Tibial nerve (tissue), 4 donors: Measurements from ENCODE around the gene HBP1. TPM values are rescaled to one million over a fixed set of nuclear protein-coding genes. Genes with fewer than 3 reads are reported as not detected.
"Not testable (repeated sequence)": the region's sequence is repeated elsewhere in the genome, so short reads cannot be mapped to it uniquely, and the experiment has no call there.

Experiments used
- DNase-seq, 2 donors: peaks; one replicate each; pipeline ENCODE4 v3.0.0-alpha.2; 2019; ENCODE audit warnings: low spot score in 2 of 2
- H3K27ac ChIP-seq, 4 donors: fragments of 200-600 bp; sonication (generic) in 3 of 4; one replicate each; pipeline ENCODE4 v1.5.1; 2017 to 2019; ENCODE audit warnings: mild to moderate bottlenecking in 1 of 4
- H3K27me3 ChIP-seq, 2 donors: fragments of 200-600 bp; sonication (generic) in 1 of 2; one replicate each; pipeline versions ENCODE4 v1.5.1 to v1.6.0; 2017 to 2019
- H3K36me3 ChIP-seq, 3 donors: fragments of 200-600 bp; sonication (generic); one replicate each; pipeline ENCODE4 v1.5.1; 2018 to 2019
- H3K4me1 ChIP-seq, 4 donors: fragments of 200-600 bp; sonication (generic) in 3 of 4; one replicate each; pipeline ENCODE4 v1.5.1; 2017 to 2019
- H3K4me3 ChIP-seq, 4 donors: fragments of 200-600 bp; sonication (generic) in 3 of 4; one replicate each; pipeline ENCODE4 v1.5.1; 2017 to 2019; ENCODE audit warnings: mild to moderate bottlenecking in 1 of 4, moderate library complexity in 1 of 4
- H3K9me3 ChIP-seq, 4 donors: fragments of 200-600 bp; sonication (generic) in 3 of 4; one replicate each; pipeline ENCODE4 v1.5.1; 2017 to 2019
- EP300 ChIP-seq, 2 donors: sonication (generic); formaldehyde crosslinking; IDR thresholded peaks; one replicate each; pipeline ENCODE4 v1.6.1; 2017; ENCODE audit warnings: antibody characterized with exemption in 2 of 2, mild to moderate bottlenecking in 1 of 2
- POLR2A ChIP-seq, 2 donors: fragments of 450-650 bp; IDR thresholded peaks; one replicate each; pipeline ENCODE4 v1.6.1; 2017; ENCODE audit warnings: antibody characterized with exemption in 2 of 2, mild to moderate bottlenecking in 2 of 2, moderate library complexity in 2 of 2
- WGBS, 2 donors: methylation state at CpG; one replicate each; pipeline ENCODE4 v1.1.5; 2018; 5-methylcytosine and 5-hydroxymethylcytosine counted together
- total RNA-seq, 4 donors: library from RNA; depleted of rRNA; stranded (reverse); fragments of >200 nt; gene quantifications; one replicate each; pipeline ENCODE4 v1.1.0, GENCODE V29; 2016
- TF ChIP-seq, protein P1 (sequence below), 5 experiments: fragments of 200-600 bp in 3 of 5; fragments of 450-650 bp in 2 of 5; sonication (generic) in 3 of 5; IDR thresholded peaks; one replicate each; pipeline ENCODE4 v1.5.1; 2016 to 2019; ENCODE audit warnings: antibody characterized with exemption in 5 of 5, mild to moderate bottlenecking in 3 of 5, moderate library complexity in 2 of 5

The HBP1 gene
- total RNA-seq, 4 donors from 2014 or later: 78.9 to 157 (median 123) TPM

DNA sequence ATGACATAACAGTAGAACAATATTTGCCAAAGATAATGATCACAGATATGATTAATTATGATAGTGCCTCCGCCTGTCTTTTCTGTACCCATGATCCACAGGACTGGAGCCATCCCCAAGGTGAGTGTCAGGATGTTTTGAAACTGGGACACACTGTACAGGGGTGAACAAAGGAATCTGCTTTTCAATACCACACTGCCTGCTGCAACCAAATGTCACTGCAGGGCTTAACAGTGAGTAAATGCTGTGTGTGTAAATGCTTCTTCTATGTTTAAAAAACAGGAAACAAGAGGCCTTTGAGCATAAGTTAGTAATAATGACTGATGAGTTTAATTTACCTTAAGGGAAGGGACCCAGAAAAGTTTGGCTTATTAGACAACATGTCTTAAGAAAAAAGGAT, 65.2 kb downstream of the HBP1 start:
- WGBS, 2 donors: 91 to 93% methylated on average over 1 of the region's 1 CpG
- no peaks in the 10 kb centered on the region for H3K4me1 ChIP-seq
- DNase-seq: no peak
- no peak overlapping the region for H3K27ac ChIP-seq
- no peaks in the 10 kb centered on the region for H3K9me3 ChIP-seq
- no peak overlapping the region for H3K4me3 ChIP-seq
- H3K36me3 ChIP-seq: peaks cover 0 to 13% (median 0%) of the 10 kb centered on the region in 3 donors
- no peaks in the 10 kb centered on the region for H3K27me3 ChIP-seq
- TF ChIP-seq EP300 (IDR thresholded peaks at IDR 0.05) (no peak), POLR2A (IDR thresholded peaks at IDR 0.05) (no peak)
- TF ChIP-seq, protein P1, sequence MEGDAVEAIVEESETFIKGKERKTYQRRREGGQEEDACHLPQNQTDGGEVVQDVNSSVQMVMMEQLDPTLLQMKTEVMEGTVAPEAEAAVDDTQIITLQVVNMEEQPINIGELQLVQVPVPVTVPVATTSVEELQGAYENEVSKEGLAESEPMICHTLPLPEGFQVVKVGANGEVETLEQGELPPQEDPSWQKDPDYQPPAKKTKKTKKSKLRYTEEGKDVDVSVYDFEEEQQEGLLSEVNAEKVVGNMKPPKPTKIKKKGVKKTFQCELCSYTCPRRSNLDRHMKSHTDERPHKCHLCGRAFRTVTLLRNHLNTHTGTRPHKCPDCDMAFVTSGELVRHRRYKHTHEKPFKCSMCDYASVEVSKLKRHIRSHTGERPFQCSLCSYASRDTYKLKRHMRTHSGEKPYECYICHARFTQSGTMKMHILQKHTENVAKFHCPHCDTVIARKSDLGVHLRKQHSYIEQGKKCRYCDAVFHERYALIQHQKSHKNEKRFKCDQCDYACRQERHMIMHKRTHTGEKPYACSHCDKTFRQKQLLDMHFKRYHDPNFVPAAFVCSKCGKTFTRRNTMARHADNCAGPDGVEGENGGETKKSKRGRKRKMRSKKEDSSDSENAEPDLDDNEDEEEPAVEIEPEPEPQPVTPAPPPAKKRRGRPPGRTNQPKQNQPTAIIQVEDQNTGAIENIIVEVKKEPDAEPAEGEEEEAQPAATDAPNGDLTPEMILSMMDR (IDR thresholded peaks at IDR 0.05): no peak

DNA sequence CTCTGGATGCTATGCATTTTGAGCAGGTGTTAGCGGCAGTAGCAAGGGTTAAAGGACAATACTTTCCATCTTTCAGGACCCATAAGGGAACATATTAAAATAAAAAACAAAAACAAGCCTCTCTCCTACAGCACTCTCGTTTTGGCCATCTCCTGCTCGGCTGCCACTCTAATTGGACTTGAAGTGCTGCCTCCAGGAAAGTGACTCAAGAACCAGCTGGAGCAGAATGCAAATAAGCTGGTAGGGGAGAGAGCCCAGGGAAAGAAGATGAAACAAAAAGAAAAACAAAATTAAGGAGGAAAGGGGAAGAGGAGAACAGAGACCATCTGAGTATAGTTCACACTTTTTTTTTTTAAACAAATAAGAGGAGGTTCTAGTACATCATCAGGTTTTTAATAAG, 65.6 kb downstream of the HBP1 start:
- Histone ChIP-seq H3K27ac (no peak overlapping the region), H3K27me3 (no peaks in the 10 kb centered on the region), H3K9me3 (no peaks in the 10 kb centered on the region), H3K4me1 (no peaks in the 10 kb centered on the region), H3K4me3 (no peak overlapping the region), H3K36me3 (peaks cover 0 to 9% (median 0%) of the 10 kb centered on the region in 3 donors)
- WGBS, 2 donors: 72 to 75% methylated on average over 3 of the region's 3 CpGs
- TF ChIP-seq, protein P1 (IDR thresholded peaks at IDR 0.05): no peak
- TF ChIP-seq POLR2A (IDR thresholded peaks at IDR 0.05) (no peak), EP300 (IDR thresholded peaks at IDR 0.05) (no peak)
- no peak for DNase-seq

DNA sequence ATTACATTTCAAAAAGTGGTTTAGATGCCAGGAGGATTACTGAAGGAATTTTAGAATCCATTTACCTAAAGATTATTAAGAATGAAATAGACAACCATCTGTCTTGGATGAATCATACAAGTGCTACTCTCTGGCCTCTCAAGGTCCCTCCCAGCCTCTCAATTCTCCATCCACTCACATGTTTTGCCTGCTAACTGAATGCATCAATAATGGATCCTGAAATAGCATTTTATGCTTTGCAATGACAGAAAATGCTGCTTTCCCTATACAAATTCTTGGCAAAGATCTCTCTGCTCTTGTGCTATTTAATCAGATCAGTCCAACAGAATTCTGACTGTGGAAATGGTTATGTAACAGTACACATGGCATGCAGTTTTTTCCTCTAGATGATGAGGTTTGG, 68.1 kb downstream of the HBP1 start:
- H3K27ac ChIP-seq: no peak overlapping the region
- no peak overlapping the region for H3K4me3 ChIP-seq
- H3K9me3 ChIP-seq: no peaks in the 10 kb centered on the region
- no peak for DNase-seq
- no peaks in the 10 kb centered on the region for H3K27me3 ChIP-seq
- TF ChIP-seq EP300 (IDR thresholded peaks at IDR 0.05): no peak
- no peaks in the 10 kb centered on the region for H3K4me1 ChIP-seq
- peaks cover 0 to 9% (median 0%) of the 10 kb centered on the region in 3 donors for H3K36me3 ChIP-seq

- Histone ChIP-seq H3K9me3 (no peaks in the 10 kb centered on the region), H3K4me3 (no peak overlapping the region), H3K27me3 (no peaks in the 10 kb centered on the region), H3K4me1 (no peaks in the 10 kb centered on the region), H3K36me3 (peaks cover 0 to 9% (median 0%) of the 10 kb centered on the region in 3 donors), H3K27ac (no peak overlapping the region)
- whole genome bisulfite sequencing, 2 donors: 89% methylated on average over 4 of the region's 4 CpGs
- no peak for DNase-seq
- TF ChIP-seq POLR2A (IDR thresholded peaks at IDR 0.05) (no peak), EP300 (IDR thresholded peaks at IDR 0.05) (no peak)
- TF ChIP-seq, protein P1 (IDR thresholded peaks at IDR 0.05): no peak
Observed at GRCh38 chr7:107237451-107237850, 68.6 kb downstream of the HBP1 start.

GRCh38 chr7:107242267-107242666, 73.5 kb downstream of the HBP1 start:
- Histone ChIP-seq H3K27ac (no peak overlapping the region), H3K4me1 (no peaks in the 10 kb centered on the region), H3K9me3 (peaks cover 0 to 22% (median 5%) of the 10 kb centered on the region in 4 donors), H3K4me3 (no peak overlapping the region), H3K27me3 (no peaks in the 10 kb centered on the region), H3K36me3 (peaks cover 0 to 37% (median 0%) of the 10 kb centered on the region in 3 donors)
- WGBS, 2 donors: 96 to 97% methylated on average over 3 to 4 of the region's 4 CpGs
- DNase-seq: no peak
- TF ChIP-seq, protein P1 (IDR thresholded peaks at IDR 0.05): no peak
- TF ChIP-seq EP300 (IDR thresholded peaks at IDR 0.05): no peak
- TF ChIP-seq POLR2A (IDR thresholded peaks at IDR 0.05): no peak

DNA sequence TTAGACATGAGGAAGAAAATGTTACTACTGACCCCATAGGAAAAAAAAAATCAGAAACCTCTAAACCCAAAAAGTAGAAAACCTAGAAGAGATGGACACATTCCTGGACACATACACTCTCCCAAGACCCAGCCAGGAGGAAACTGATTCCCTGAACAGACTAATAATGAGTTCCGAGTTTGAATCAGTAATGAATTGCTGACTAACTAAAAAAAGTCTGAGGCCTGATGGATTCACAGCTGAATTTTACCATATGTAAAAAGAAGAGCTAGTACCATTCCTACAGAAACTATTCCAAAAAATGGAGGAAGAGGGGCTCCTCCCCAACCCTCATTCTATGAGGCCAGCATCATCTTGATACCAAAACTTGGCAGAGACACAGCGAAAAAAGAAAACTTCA, 75.8 kb downstream of the HBP1 start:
- H3K9me3 ChIP-seq: peaks cover 0 to 22% (median 5%) of the 10 kb centered on the region in 4 donors
- H3K27ac ChIP-seq: no peak overlapping the region
- peaks cover 0 to 49% (median 0%) of the 10 kb centered on the region in 3 donors for H3K36me3 ChIP-seq
- 95 to 100% methylated on average over 2 of the region's 2 CpGs for WGBS, 2 donors
- DNase-seq: no peak
- no peaks in the 10 kb centered on the region for H3K4me1 ChIP-seq
- H3K4me3 ChIP-seq: no peak overlapping the region
- TF ChIP-seq POLR2A (IDR thresholded peaks at IDR 0.05) (no peak), EP300 (IDR thresholded peaks at IDR 0.05) (no peak)
- TF ChIP-seq, protein P1 (IDR thresholded peaks at IDR 0.05): no peak
- H3K27me3 ChIP-seq: no peaks in the 10 kb centered on the region

- Histone ChIP-seq H3K36me3 (peaks cover 0 to 49% (median 0%) of the 10 kb centered on the region in 3 donors), H3K9me3 (peaks cover 0 to 22% (median 5%) of the 10 kb centered on the region in 4 donors)
- not testable (repeated sequence) for H3K27me3 ChIP-seq, H3K4me1 ChIP-seq, H3K4me3 ChIP-seq, H3K27ac ChIP-seq, DNase-seq
- 95 to 99% methylated on average over 3 of the region's 3 CpGs for WGBS, 2 donors
Observed at GRCh38 chr7:107246836-107247235, 78.0 kb downstream of the HBP1 start.
